Measurements from ENCODE around the gene VEGFB. TPM values are rescaled to one million over a fixed set of nuclear protein-coding genes. Genes with fewer than 3 reads are reported as not detected.

The VEGFB gene
- total RNA-seq, 1 experiment from 2014 or later = 101 TPM

DNA sequence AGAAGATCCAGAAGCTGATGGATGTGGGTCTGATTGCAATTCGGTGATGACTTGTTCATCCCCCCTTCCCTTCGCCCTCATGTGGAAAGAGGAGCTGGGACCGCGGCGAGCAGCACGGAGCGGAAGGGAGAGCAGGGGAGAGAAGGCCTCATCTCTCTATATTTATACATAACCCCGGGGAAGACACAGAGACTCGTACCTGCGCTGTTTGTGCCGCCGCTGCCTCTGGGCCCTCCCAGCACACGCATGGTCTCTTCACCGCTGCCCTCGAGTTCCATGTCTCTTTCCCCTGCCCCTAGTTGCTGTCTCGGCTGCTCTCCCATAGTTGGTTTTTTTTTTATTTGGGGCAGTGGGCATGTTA is 30.3 kb upstream of the VEGFB start:
- TF ChIP-seq, protein P1, sequence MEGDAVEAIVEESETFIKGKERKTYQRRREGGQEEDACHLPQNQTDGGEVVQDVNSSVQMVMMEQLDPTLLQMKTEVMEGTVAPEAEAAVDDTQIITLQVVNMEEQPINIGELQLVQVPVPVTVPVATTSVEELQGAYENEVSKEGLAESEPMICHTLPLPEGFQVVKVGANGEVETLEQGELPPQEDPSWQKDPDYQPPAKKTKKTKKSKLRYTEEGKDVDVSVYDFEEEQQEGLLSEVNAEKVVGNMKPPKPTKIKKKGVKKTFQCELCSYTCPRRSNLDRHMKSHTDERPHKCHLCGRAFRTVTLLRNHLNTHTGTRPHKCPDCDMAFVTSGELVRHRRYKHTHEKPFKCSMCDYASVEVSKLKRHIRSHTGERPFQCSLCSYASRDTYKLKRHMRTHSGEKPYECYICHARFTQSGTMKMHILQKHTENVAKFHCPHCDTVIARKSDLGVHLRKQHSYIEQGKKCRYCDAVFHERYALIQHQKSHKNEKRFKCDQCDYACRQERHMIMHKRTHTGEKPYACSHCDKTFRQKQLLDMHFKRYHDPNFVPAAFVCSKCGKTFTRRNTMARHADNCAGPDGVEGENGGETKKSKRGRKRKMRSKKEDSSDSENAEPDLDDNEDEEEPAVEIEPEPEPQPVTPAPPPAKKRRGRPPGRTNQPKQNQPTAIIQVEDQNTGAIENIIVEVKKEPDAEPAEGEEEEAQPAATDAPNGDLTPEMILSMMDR (IDR thresholded peaks at IDR 0.05) = no peak
- no peak for TF ChIP-seq TCF7L2 (IDR thresholded peaks at IDR 0.05; ENCODE audit: low read depth, low read length)
- no peak for TF ChIP-seq SIN3A (IDR thresholded peaks at IDR 0.05; ENCODE audit: borderline replicate concordance, insufficient read depth, low read depth, low read length)
- DNase-seq (ENCODE audit: low read depth, low spot score) (no peak), ATAC-seq (no peak)
- Histone ChIP-seq H3K4me1 (ENCODE audit: control insufficient read depth, insufficient read depth, low read length) (no peaks in the 10 kb centered on the region; the same call in 1 of the 2 replicates), H3K27ac (ENCODE audit: low read length) (no peak overlapping the region), H3K27me3 (ENCODE audit: control insufficient read depth, insufficient read depth, low read length) (no peaks in the 10 kb centered on the region), H3K36me3 (ENCODE audit: control insufficient read depth, insufficient read depth, low read length) (peaks cover 35% of the 10 kb centered on the region), H3K4me3 (ENCODE audit: low read depth in 2 of 2, low read length in 2 of 2) (no peak overlapping the region), H3K9me3 (ENCODE audit: control insufficient read depth, insufficient read depth, low read depth, low read length) (no peaks in the 10 kb centered on the region)
- intact Hi-C loops (cut with micrococcal nuclease; ENCODE audit: unreplicated experiment) (no loop called here), in situ Hi-C loops (cut with HindIII; ENCODE audit: low pct_unique_long_range_greater_than_20kb, low sequenced_read_pairs) (no loop called here)
- POLR2A ChIA-PET = interaction anchor here (0.7 kb wide), 2 partner anchors 45 to 49 kb away, joined by 4 to 5 read pairs; no protein-coding TSS in a partner anchor
- CTCF ChIA-PET = interaction anchor here (0.5 to 1.6 kb wide), 3 partner anchors 23 to 770 kb away, joined by 4 to 5 read pairs (median 5); no protein-coding TSS in a partner anchor
- TSS peak; percentile 93 for BruUV-seq (replicated peaks)

DNA sequence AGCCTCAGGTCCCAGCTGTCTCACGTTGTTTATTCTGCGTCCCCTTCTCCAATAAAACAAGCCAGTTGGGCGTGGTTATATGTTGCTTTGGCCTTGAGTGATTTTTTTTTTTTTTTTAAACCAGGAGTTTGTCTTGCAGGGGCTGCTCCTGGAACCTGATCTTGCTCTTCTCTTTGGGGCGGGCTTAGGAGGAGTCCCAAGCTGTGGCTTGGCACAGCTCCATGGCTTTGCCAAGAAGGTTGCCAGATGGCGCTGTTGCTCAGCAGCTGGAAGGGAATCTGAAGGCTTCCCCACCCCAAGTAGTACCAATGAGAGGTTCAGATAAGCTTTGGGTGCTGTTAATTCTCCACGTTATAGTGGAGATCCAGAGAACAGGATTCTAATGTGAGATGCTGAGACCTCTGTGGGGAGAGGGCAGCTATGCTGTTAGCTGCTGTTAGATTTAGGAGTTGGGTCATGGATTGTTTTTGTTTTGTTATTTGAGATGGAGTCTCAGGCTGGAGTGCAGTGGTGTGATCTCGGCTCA is 29.9 kb upstream of the VEGFB start:
- BruUV-seq (replicated peaks) = no TSS peak
- TF ChIP-seq TCF7L2 (IDR thresholded peaks at IDR 0.05; ENCODE audit: low read depth, low read length) = no peak
- peak; percentile 47 for TF ChIP-seq POLR2AphosphoS5 (IDR thresholded peaks at IDR 0.05; ENCODE audit: low read depth, low read length)
- TF ChIP-seq, protein P1 (IDR thresholded peaks at IDR 0.05) = peak; percentile 85; the same call in 1 of the 2 replicates
- TF ChIP-seq REST (IDR thresholded peaks at IDR 0.05; ENCODE audit: insufficient read depth in 1 of 2, low read depth in 2 of 2, low read length in 1 of 2) = no peak
- no peak for TF ChIP-seq SIN3A (IDR thresholded peaks at IDR 0.05; ENCODE audit: borderline replicate concordance, insufficient read depth, low read depth, low read length)
- H3K36me3 ChIP-seq (ENCODE audit: control insufficient read depth, insufficient read depth, low read length) = peaks cover 35% of the 10 kb centered on the region
- intact Hi-C loops (cut with micrococcal nuclease; ENCODE audit: unreplicated experiment) (no loop called here), in situ Hi-C loops (cut with HindIII; ENCODE audit: low pct_unique_long_range_greater_than_20kb, low sequenced_read_pairs) (no loop called here)
- DNase-seq (ENCODE audit: low read depth, low spot score) (no peak), ATAC-seq (peak; percentile 44)
- H3K9me3 ChIP-seq (ENCODE audit: control insufficient read depth, insufficient read depth, low read depth, low read length) = no peaks in the 10 kb centered on the region
- no peaks in the 10 kb centered on the region; the same call in 1 of the 2 replicates for H3K4me1 ChIP-seq (ENCODE audit: control insufficient read depth, insufficient read depth, low read length)
- POLR2A ChIA-PET = interaction anchor here (0.6 to 0.7 kb wide), 4 partner anchors 45 to 94 kb away, joined by 3 to 9 read pairs (median 4); no protein-coding TSS in a partner anchor
- no peak overlapping the region for H3K27ac ChIP-seq (ENCODE audit: low read length)
- H3K27me3 ChIP-seq (ENCODE audit: control insufficient read depth, insufficient read depth, low read length) = no peaks in the 10 kb centered on the region
- CTCF ChIA-PET = interaction anchor here (1.0 to 1.6 kb wide), 2 partner anchors 23 to 97 kb away, joined by 5 read pairs; no protein-coding TSS in a partner anchor
- H3K4me3 ChIP-seq (ENCODE audit: low read depth in 2 of 2, low read length in 2 of 2) = no peak overlapping the region

Data from Panc1 (cell line).